Myocyte (in vitro differentiated cells): ENCODE measurements around the gene PHYKPL. TPM values are rescaled to one million over a fixed set of nuclear protein-coding genes. Genes with fewer than 3 reads are reported as not detected.
"Not testable (repeated sequence)": the region's sequence is repeated elsewhere in the genome, so short reads cannot be mapped to it uniquely, and the experiment has no call there.

Experiments
- DNase-seq: peaks from one replicate; pipeline ENCODE4 v3.0.0-alpha.2; 2012; ENCODE audit warnings: low read depth
- total RNA-seq: library from RNA; depleted of rRNA; stranded (reverse); fragments of >200 nt; gene quantifications from 2 replicates; pipeline ENCODE4 v1.2.3, GENCODE V29; 2014

Gene PHYKPL
- total RNA-seq, 1 donor from 2014 or later, result 26.4 TPM

DNA sequence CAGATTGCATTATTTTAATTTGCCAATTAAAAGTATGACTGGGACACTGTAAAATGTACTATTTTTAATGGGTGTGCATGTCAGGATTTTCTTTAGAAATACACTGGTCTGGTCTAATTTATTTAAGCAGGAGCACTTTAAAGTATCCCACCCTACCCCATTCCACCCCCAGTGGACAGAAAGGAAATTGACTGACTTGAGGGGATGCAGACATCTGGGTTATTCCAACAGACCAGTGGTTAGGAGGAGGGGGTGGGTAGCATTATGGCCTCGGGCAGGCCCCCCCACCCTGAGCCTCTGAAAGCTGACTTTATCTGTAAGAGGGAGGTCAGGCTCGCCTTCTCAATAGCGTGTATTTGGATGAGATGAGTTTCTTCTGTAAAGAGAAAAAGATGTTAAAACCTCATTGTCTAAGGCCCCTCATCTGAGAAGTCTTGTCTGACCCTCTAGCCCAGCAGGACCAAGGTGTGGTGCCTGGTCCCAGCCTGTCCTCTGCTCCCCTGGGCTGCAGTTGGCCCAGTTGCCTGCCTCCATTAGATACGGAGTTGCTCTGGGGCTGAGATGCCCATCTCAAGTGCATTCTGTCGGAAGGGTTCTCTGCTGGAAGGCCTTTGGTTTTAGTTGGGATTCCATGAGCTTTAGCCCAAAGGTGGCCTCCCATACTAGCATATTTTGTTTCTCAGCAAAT, 23.9 kb downstream of the PHYKPL start:
- no peak for DNase-seq

DNA sequence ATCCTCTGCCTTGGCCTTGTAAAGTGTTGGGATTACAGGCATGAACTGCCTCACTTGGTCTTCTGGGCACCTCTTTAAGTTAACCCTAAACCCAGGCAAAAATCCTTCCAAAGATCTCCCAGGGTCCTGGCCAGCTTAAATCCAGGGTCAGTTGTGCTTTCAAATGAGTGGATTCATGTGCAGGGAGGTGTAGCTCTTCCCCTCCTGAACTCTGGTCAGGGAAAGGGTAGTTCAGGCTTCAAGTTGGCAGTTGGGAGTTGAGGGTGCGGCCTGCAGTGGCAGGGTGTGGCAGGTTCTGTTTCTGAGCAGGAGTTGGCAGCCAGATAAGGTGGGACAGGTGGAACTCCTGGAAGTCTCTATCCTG, 24.7 kb downstream of the PHYKPL start:
- DNase-seq, result no peak

DNA sequence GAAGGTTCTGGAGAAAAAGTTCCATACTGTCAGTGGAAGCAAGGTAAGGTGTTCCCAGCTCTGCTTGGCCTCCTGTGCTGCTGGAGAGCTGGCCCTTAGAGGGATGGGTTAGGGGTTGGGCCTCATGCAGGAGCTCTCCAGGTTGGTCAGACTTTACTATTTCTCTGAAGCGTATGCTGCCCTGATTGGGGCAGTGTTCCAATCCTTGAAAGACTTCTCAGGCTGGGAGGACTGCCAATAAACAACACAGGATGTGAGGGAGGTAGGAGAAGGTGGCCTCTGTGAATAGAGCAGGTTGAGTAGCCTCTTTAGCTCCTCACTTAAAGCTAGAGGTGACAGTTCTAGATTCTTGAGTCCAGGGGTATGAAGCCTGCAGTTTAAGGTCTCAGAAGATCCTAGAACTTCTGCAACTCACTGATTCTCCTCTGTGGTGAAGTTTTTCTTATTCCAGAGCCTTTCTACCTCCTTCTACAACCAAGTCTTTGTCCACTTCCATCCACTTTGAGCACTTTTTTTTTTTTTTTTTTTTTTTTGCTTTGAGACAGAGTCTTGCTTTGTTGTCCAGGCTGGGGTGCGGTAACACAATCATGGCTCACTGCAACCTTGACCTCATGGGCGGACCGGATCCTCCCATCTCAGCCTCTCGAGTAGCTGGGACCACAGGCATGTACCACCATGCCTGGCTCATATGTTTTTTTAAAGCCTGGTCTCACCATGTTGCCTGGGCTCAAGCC, 25.3 kb downstream of the PHYKPL start:
- DNase-seq, result no peak

DNA sequence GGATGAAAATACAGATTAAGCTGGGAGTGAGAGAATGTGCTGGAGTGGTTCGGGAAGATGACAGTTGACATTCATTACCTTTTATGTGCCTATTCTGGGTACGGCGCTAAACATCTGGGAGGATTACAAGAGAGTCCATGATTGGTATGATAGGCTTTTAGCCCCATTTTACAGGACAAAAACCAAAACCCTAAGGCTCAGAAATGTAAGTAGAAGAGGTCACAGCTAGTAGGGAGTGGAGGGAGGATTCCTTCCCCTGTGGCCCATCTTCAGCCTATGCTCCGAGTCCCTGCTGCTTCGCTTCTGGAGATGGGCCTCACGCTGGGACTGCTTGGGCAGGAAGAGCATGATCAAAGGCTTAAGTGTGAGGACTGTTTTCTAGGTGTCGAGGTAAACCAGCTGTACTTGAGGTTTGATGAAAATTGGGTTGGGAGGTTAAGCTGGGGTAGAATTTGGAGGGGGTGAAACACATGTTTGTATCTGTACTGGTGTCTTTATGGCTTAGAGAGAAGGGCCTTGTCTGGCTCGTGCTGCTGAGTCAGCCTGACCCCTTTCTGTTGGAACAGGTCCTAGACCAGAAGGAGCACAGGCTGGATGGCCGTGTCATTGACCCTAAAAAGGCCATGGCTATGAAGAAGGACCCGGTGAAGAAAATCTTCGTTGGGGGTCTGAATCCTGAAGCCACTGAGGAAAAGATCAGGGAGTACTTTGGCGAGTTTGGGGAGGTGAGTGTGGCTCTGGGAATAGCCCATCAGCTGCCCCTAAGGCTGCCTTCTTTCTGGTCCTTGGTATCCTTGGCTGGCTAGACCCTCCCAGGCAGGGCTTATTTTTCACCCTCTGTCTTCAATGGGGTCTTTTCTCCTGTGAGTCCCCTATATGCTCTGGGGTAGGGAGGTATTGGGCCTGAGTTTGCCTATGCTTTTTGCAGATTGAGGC, 26.2 kb downstream of the PHYKPL start:
- peak; percentile 50 for DNase-seq

DNA sequence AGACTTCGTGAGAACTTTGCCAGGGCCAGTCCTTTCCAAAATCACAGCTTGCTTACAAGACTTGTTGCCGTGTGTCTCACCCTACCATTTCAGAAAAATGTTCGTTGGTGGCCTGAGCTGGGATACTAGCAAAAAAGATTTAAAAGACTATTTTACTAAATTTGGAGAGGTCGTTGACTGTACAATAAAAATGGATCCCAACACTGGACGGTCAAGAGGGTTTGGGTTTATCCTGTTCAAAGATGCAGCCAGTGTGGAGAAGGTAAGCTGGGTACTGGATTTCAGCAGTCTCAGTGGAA, 26.9 kb downstream of the PHYKPL start:
- no peak for DNase-seq

DNA sequence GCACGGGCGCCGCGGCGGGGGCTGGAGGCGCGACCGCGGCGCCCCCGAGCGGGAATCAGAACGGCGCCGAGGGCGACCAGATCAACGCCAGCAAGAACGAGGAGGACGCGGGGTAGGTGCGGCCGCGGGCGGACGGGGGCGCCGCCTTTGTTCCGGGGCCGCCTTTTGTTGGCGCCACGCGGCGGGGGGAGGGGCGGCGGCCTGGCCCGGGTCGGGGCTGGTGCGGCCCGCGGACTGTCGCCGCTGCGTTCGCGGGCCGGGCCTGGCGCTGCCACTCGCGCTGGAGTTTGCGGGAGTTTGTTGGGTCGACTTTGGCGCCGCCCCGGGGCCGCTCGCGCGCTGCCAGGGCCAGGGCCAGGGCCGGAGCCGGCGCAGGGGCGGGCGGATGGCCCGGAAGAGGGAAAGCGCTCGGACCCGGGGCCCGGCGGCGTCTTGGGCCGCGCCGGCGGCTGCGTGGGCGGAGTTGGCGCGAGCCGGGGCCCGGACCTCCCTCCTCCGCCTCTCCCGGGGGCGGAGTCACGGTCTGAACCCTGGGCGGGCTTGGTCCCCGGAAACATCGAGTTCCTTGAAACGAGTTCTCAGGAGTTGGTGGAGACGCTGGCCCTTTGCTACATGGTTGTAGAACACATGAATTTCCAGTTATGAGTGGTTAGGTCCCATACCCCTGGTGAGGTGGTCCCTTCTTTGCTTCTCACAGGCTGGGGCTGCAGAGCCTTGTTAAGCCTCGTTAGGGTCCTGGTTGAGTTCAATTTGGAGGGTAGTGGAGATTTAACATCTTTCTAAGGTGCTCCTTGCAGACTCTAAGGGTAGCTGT, 27.5 kb downstream of the PHYKPL start:
- DNase-seq, result peak; percentile 80

DNA sequence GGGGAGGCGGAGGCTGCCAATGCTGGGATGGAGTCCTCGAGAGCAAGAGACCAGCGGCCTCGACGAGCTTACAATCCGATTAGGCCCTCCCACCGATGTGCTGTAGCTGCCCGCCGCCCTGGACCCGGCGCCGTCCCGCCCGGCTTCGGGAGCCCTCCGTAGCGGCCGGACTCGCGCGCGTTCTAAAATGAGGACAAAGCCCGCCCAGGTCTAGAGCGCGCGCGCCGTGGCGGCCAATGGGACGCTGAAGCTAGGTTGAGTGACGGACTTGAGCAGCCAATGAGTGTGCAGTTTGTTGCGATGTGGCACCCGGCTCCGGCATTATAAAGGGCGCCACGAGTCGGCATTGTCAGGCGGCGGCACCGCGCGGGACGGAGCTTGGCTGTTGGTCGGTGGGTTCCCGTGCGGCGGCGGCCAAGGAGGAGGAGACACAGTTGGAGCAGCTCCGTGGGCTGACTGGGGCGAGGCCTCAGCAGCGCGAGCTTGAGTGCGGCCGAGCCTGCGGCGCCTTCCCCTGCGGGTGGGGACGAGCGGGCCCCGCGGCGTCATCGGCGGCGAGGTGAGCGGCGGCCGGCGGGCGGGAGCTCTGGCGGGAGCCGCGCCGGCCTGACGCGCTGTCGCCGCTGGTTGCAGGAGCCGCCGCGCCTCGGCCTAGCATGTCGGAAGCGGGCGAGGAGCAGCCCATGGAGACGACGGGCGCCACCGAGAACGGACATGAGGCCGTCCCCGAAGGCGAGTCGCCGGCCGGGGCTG, 28.2 kb downstream of the PHYKPL start, which contains the start of gene HNRNPAB:
HNRNPAB (plus strand) TSS at position 352 of the 753 bp plus-strand sequence; CDS start at position 657, 305 bp downstream.
- peak; percentile 96 for DNase-seq

DNA sequence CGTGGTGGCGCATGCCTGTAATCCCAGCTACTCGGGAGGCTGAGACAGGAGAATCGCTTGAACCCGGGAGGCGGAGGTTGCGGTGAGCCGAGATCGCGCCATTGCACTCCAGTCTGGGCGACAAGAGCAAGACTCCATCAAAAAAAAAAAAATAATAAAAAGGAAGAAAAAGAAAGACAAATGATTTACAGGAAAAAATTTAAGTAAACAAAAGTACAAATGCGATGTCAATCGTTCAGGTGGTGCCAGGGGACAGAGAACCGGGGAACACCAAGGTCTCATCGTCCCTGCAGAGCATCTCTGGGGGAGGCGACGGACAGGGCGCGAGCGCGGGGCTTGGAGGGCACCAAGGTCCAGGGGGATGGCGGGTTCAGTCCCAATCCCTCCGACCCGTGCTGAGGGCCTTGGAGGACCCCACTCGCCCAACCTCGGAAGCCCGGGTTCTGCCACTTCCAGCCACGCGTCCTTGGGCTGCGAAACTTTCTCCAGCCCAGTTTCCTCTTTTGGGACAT, 28.9 kb downstream of the PHYKPL start:
- DNase-seq, result no peak

DNA sequence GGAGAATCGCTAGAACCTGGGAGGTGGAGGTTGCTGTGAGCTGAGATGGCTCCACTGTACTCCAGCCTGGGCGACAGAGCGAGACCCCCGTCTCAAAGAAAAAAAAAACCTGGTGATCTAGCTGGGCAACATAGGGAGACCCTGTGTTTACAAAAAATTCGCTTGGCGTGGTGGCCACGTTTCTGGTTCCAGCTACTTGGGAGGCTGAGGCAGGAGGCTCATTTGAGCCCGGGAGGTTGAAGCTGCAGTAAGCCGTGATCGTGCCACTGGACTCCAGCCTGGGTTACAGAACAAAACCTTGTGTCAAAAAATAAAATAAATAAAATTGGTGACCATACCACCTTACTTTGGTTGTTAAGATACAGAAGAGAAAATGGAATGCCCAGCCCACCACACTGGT, 30.1 kb downstream of the PHYKPL start:
- DNase-seq, result no peak

DNA sequence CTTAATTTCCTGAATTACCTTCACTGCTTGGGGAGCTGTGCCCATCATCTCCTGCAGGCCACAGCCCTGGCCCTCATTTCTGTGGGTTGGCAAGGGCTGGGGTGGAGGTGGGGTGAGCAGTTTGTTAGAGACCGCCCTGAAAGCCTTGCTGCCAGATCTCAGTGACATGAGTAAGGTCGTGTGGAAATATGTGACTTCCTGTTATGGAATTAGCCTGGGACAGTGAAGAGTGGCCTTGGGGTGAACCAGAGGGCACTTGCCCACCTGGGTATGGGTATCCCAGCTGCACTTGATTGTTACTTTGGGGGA, 30.7 kb downstream of the PHYKPL start:
- DNase-seq, result no peak

DNA sequence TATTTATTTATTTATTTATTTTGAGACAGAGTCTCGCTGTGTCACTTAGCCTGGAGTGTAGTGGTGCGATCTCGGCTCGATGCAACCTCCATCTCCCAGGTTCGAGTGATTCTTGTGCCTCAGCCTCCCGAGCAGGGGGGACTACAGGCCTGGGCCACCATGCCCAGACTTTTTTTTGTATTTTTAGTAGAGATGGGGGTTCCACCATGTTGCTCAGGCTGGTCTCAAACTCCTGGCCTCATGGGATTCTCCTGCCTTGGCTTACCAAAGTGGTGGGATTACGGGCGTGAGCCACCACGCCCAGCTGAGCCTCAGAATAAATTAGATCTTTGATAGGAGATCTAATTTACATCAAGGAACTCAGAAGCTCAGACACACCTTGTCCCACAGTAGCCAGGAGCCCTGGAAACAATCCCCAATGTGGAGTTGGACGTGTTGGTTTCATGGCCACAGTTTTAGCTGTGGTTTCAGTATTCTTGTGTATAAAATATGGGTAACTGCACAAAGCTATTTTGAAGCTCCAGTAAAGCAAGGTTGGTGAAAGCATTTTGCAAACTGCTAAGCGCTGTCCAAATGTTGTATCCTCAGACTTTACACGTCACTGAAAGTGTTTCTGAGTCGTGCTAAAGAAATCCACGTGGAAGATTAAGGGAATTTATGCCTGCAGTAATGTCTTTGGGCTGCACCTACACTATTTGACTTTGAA, 31.2 kb downstream of the PHYKPL start:
- no peak for DNase-seq

DNA sequence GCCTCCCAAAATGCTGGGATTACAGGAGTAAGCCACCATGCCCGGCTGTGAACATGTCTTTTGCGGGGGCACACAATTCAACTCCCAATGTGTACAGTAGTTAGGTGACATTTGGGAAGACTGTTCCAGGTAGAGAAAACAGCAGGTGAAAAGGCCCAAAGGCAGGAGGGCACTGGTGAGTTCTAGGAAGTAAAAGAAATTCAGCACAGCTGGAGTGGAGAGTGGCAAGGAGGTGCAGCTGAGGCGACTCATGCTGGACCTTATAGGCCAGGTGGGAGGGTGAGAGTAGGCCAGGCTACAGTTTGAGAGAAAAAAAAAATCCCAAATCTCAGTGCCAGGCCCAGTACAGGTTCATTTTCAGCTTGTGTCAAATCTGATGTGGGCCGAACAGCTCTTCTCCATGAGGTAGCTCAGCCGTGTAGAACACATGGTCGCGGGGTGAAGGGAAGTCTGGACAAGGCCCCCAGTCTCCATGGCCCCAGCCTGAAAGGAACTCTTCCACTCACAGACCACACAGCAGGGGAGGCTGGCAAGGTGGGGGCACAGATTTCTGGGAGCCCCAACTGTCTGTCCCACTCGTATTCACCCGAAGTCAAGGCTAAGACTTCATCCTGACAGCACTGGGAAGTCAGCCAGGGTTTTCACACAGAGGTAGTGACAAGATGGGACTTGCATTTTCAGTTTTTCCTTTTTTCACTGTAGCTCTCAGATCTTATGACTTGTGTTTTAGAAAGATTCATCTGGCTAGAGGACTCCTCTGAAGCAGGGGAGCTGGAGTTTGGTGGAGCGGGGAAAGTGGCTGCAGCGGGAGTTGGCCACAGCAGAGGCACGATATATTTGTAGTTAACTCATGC, 32.8 kb downstream of the PHYKPL start:
- no peak for DNase-seq

DNA sequence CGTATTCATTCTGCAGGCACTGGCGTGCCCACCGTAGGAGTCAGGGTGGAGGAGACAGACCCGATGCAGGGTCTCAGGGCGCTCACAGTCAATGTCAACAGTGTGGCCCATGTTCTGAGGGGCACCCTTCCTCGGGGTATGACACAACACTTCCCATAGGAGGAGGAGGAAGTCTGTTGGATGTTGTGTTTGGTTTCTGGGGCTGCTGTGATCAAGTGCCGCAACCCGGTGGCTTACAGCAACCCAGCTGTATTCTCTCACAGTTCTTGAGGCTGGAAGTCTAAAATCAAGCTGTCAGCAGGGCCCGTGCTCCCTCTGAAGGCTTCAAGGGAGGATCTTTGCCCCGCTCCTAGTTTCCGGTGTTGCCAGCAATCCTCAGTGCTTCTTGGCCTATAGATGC, 33.9 kb downstream of the PHYKPL start:
- DNase-seq, result no peak

DNA sequence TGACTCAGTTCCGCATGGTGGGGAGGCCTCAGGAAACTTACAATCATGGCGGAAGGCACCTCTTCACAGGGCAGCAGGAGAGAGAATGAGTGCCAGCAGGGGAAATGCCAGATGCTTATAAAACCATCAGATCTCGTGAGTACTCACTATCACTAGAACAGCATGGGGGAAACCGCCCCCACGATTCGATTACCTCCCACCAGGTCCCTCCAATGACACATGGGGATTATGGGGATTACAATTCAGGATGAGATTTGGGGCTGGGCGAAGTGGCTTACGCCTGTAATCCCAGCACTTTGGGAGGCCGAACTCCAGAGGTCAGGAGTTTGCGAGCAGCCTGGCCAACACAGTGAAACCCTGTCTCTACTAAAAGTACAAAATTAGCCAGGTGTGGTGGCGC, 34.5 kb downstream of the PHYKPL start:
- not testable (repeated sequence) for DNase-seq

DNA sequence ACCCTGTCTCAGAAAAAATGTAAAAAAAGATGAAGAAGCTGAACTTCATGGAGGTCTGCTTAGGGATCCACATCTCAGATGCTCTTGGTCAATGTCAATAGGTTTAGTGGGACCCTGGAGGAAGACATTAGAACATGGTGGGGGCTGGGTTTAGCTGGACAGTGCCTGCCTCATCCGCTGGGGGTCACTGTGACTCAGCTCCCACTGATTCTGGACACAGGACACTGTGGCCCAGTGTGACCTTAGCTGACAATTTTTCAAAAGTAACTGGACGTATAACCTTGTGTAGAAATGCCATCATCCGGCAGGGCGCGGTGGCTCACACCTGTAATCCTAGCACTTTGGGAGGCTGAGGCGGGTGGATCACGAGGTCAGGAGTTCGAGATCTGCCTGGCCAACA, 35.6 kb downstream of the PHYKPL start:
- no peak for DNase-seq

DNA sequence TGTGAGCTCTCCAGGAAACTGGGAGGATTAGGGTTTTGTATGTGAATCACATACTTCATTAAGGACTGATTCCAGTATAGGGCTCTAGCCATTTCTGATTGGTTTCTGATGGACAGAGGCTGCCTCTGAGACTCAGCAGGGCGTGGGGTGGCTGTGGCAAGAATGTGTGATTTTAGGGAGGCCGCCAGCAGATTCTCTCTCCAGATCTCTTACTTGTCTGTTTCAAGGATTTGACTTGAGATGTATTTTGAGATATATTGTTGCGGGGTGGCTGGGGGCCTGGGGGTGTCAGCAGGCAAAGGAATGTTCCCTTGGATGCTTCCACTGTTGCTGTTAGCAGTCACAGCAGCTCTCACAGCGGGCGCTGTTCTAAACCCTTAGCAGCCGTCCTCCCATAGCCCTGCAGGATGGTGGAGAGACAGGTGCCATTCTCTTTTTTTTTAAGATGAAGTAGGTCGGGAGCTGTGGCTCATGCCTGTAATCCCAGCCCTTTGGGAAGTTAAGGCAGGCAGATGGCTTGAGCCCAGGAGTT, 36.3 kb downstream of the PHYKPL start:
- no peak for DNase-seq

DNA sequence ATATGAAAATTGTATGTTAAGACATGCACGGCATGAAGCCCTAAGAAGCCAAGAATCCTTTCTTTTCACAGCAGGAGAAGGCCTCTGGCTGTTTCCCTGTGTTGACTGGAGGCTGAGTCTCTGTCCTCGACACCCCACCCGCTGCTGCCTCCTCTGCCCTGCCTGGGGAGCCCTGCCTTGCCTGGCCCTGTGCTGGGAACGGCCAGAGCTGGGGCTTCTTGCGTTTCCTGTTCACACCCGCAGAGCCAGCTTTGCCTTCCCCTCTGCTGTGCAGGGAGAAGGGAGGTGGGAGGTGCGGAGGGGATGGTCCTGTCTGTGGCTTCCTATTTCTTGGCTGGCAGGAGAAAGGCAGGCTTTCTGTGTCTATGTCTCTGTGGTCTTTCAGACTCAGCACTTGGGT, 38.6 kb downstream of the PHYKPL start:
- DNase-seq, result no peak

DNA sequence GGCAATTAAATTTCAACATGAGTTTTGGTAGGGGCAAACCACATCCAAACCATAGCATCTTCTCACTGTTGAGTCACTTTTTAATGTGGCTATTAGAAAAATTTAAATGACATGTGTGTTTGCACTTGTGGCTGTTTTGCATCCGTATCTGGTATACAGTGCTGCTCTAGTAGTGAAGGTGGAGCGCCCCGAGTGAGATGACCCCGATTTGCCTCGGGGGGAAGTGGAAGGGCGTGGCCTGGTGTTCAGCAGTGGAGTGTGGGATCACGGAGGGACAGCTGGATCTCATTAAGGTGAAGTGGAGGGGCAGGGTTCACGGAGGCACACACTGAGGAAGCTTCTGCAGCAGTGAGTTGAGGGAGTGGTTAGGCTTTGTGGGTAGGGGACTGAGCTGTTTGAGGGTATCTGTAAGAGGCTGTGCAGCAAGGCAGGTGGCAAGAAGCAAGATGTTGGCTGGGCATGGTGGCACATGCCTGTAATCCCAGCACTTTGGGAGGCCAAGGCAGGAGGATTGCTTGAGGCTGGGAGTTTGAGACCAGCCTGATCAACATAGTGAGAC, 39.3 kb downstream of the PHYKPL start:
- DNase-seq, result no peak
